Natural killer cell (primary cell): Measurements from ENCODE around the gene ZNF407. TPM values are rescaled to one million over a fixed set of nuclear protein-coding genes. Genes with fewer than 3 reads are reported as not detected.

Experiments
- ATAC-seq, 3 donors: fragments of 150-1000 bp in 2 of 3; fragments of 200-7000 bp in 1 of 3; cut with Tn5 transposase; 1 replicate in 1 of 3; 2 replicates in 2 of 3; pipeline ENCODE4 v1.10.0; 2021; ENCODE audit warnings: mild to moderate bottlenecking in 2 of 3, moderate library complexity in 2 of 3
- DNase-seq, 2 donors: peaks; one replicate each; pipeline versions ENCODE4 v3.0.0 to v3.0.0-alpha.2; 2013 to 2021; ENCODE audit warnings: mixed read lengths in 1 of 2
- H3K27ac ChIP-seq: one replicate; pipeline ENCODE4 v1.5.1; 2013; ENCODE audit warnings: mild to moderate bottlenecking, low read length
- H3K27me3 ChIP-seq: one replicate; pipeline ENCODE4 v1.6.1; 2013; ENCODE audit warnings: low read length; ENCODE audit not compliant: control insufficient read depth, insufficient read depth
- H3K36me3 ChIP-seq: one replicate; pipeline ENCODE4 v1.6.1; 2013; ENCODE audit warnings: low read length; ENCODE audit not compliant: control insufficient read depth, insufficient read depth
- H3K4me1 ChIP-seq: one replicate; pipeline ENCODE4 v1.6.1; 2013; ENCODE audit warnings: low read length; ENCODE audit not compliant: control insufficient read depth, insufficient read depth
- H3K4me3 ChIP-seq: one replicate; pipeline ENCODE4 v1.5.1; 2013; ENCODE audit warnings: low read length
- H3K9me3 ChIP-seq: one replicate; pipeline ENCODE4 v1.6.1; 2013; ENCODE audit warnings: low read length; ENCODE audit not compliant: control insufficient read depth, insufficient read depth
- H3K27ac Mint-ChIP-seq, 2 donors: one replicate each; pipeline ENCODE4 v1.8.0; 2022; ENCODE audit warnings: mild to moderate bottlenecking in 2 of 2, mixed read lengths in 2 of 2, moderate library complexity in 1 of 2
- H3K27me3 Mint-ChIP-seq, 2 donors: one replicate each; pipeline ENCODE4 v1.8.0; 2022; ENCODE audit warnings: low read depth in 2 of 2, mixed read lengths in 2 of 2
- H3K36me3 Mint-ChIP-seq: one replicate; pipeline ENCODE4 v1.8.0; 2022; ENCODE audit warnings: mixed read lengths
- H3K4me1 Mint-ChIP-seq, 2 donors: one replicate each; pipeline ENCODE4 v1.8.0; 2022; ENCODE audit warnings: mixed read lengths in 2 of 2
- H3K4me3 Mint-ChIP-seq: one replicate; pipeline ENCODE4 v1.8.0; 2022; ENCODE audit warnings: mild to moderate bottlenecking, moderate library complexity, mixed read lengths
- H3K9me3 Mint-ChIP-seq, 2 donors: one replicate each; pipeline ENCODE4 v1.8.0; 2022; ENCODE audit warnings: mixed read lengths in 2 of 2
- WGBS: methylation state at CpG from one replicate; pipeline ENCODE4 v1.1.7; 2013; ENCODE audit warnings: missing lambda C conversion rate; ENCODE audit not compliant: insufficient coverage; 5-methylcytosine and 5-hydroxymethylcytosine counted together
- intact Hi-C: fragments of 100-400 bp; cut with micrococcal nuclease; formaldehyde crosslinking; loops from one replicate; pipeline ENCODE4 v1.14.2; 2022
- total RNA-seq, 4 donors: library from RNA; stranded (reverse); fragments of 120-200 nt in 1 of 4; gene quantifications; one replicate each; pipeline versions ENCODE4 v1.2.3 to v1.2.4, GENCODE V29; 2013 to 2022
- TF ChIP-seq, protein P1 (sequence below): fragments of 200-600 bp; IDR thresholded peaks from one replicate; pipeline ENCODE4 v1.8.0; 2022; ENCODE audit warnings: antibody characterized with exemption

The ZNF407 gene
- total RNA-seq, 3 donors from 2014 or later (not counting 1 experiment from before 2014, with no cell fraction given): 28.4 to 36.7 (median 36.3) TPM

GRCh38 chr18:75066936-75067335, 469.3 kb downstream of the ZNF407 start:
- H3K27ac Mint-ChIP-seq: no peak overlapping the region
- peaks cover 11% of the 10 kb centered on the region for H3K36me3 ChIP-seq
- H3K4me3 ChIP-seq: no peak overlapping the region
- no peak for DNase-seq
- H3K27ac ChIP-seq: no peak overlapping the region
- peaks cover 26% of the 10 kb centered on the region for H3K4me1 ChIP-seq
- H3K36me3 Mint-ChIP-seq: no peaks in the 10 kb centered on the region
- H3K27me3 ChIP-seq: no peaks in the 10 kb centered on the region
- intact Hi-C loops: no loop called here
- no peaks in the 10 kb centered on the region for H3K9me3 ChIP-seq
- 66% methylated on average over 11 of the region's 11 CpGs for WGBS
- no peaks in the 10 kb centered on the region for H3K9me3 Mint-ChIP-seq
- peaks cover 24 to 25% of the 10 kb centered on the region in 2 donors for H3K4me1 Mint-ChIP-seq
- no peak overlapping the region for H3K4me3 Mint-ChIP-seq
- no peaks in the 10 kb centered on the region for H3K27me3 Mint-ChIP-seq
- no peak for ATAC-seq
- TF ChIP-seq, protein P1, sequence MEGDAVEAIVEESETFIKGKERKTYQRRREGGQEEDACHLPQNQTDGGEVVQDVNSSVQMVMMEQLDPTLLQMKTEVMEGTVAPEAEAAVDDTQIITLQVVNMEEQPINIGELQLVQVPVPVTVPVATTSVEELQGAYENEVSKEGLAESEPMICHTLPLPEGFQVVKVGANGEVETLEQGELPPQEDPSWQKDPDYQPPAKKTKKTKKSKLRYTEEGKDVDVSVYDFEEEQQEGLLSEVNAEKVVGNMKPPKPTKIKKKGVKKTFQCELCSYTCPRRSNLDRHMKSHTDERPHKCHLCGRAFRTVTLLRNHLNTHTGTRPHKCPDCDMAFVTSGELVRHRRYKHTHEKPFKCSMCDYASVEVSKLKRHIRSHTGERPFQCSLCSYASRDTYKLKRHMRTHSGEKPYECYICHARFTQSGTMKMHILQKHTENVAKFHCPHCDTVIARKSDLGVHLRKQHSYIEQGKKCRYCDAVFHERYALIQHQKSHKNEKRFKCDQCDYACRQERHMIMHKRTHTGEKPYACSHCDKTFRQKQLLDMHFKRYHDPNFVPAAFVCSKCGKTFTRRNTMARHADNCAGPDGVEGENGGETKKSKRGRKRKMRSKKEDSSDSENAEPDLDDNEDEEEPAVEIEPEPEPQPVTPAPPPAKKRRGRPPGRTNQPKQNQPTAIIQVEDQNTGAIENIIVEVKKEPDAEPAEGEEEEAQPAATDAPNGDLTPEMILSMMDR: no peak

GRCh38 chr18:75067996-75068645, 470.5 kb downstream of the ZNF407 start:
- peak overlapping the region; percentile 16 to 36 for H3K27ac Mint-ChIP-seq
- no peaks in the 10 kb centered on the region for H3K27me3 ChIP-seq
- H3K4me3 Mint-ChIP-seq: no peak overlapping the region
- peaks cover 11% of the 10 kb centered on the region for H3K36me3 ChIP-seq
- no peaks in the 10 kb centered on the region for H3K27me3 Mint-ChIP-seq
- peaks cover 6% of the 10 kb centered on the region for H3K9me3 ChIP-seq
- TF ChIP-seq, protein P1: no peak
- WGBS: 93% methylated on average over 17 of the region's 17 CpGs
- no peaks in the 10 kb centered on the region for H3K9me3 Mint-ChIP-seq
- H3K4me1 ChIP-seq: peaks cover 31% of the 10 kb centered on the region
- ATAC-seq (no peak), DNase-seq (no peak)
- no peak overlapping the region for H3K4me3 ChIP-seq
- H3K27ac ChIP-seq: no peak overlapping the region
- H3K4me1 Mint-ChIP-seq: peaks cover 29% of the 10 kb centered on the region in 2 donors
- intact Hi-C loops: no loop called here
- H3K36me3 Mint-ChIP-seq: no peaks in the 10 kb centered on the region

GRCh38 chr18:75068682-75069435, 471.2 kb downstream of the ZNF407 start:
- Histone ChIP-seq H3K4me3 (no peak overlapping the region), H3K27me3 (no peaks in the 10 kb centered on the region), H3K36me3 (peaks cover 8% of the 10 kb centered on the region), H3K27ac (no peak overlapping the region), H3K4me1 (peaks cover 31% of the 10 kb centered on the region), H3K9me3 (peaks cover 13% of the 10 kb centered on the region)
- Mint-ChIP-seq H3K36me3 (no peaks in the 10 kb centered on the region), H3K4me3 (peak overlapping the region; percentile 25), H3K27me3 (no peaks in the 10 kb centered on the region), H3K4me1 (peaks cover 29% of the 10 kb centered on the region in 2 donors), H3K27ac (peak overlapping the region; percentile 94 to 96), H3K9me3 (no peaks in the 10 kb centered on the region)
- TF ChIP-seq, protein P1: no peak
- 98% methylated on average over 19 of the region's 20 CpGs for WGBS
- ATAC-seq (no peak), DNase-seq (no peak)
- intact Hi-C loops: no loop called here
